HepG2 (cell line): ENCODE data around the gene RASL10A. TPM values are rescaled to one million over a fixed set of nuclear protein-coding genes. Genes with fewer than 3 reads are reported as not detected.
A peak's percentile ranks its signal among the peaks of the same experiment; 100 is the strongest.

Experiments
- BORCS8-MEF2B ChIP-seq: sonication (generic); formaldehyde crosslinking; IDR thresholded peaks from 2 replicates; pipeline ENCODE4 v1.8.0; 2022; ENCODE audit warnings: mild to moderate bottlenecking, missing genetic modification reagents
- BRD4 ChIP-seq: sonication (generic); formaldehyde crosslinking; IDR thresholded peaks from 2 replicates; pipeline ENCODE4 v1.4.0; 2020; ENCODE audit warnings: missing genetic modification reagents
- BRF2 ChIP-seq: sonication (generic); formaldehyde crosslinking; IDR thresholded peaks from 2 replicates; pipeline ENCODE4 v1.8.1; 2022; ENCODE audit warnings: mild to moderate bottlenecking, missing genetic modification reagents
- CHCHD3 ChIP-seq: sonication (generic); formaldehyde crosslinking; IDR thresholded peaks from 2 replicates; pipeline ENCODE4 v1.8.0; 2022; ENCODE audit warnings: mild to moderate bottlenecking, missing genetic modification reagents, moderate library complexity
- RFXANK ChIP-seq: IDR thresholded peaks from 2 replicates; pipeline ENCODE4 v1.6.1; 2016
- SETDB1 ChIP-seq: sonication (generic); formaldehyde crosslinking; IDR thresholded peaks from 2 replicates; pipeline ENCODE4 v1.5.1; 2020; ENCODE audit warnings: missing genetic modification reagents, mild to moderate bottlenecking, borderline replicate concordance
- ZBTB40 ChIP-seq, 2 experiments: fragments of 450-650 bp in 1 of 2; sonication (generic) in 1 of 2; formaldehyde crosslinking in 1 of 2; IDR thresholded peaks; 2 replicates each; pipeline versions ENCODE4 v1.6.1 to v1.8.0; 2016 to 2022; ENCODE audit warnings: antibody characterized with exemption in 1 of 2, mild to moderate bottlenecking in 1 of 2, missing genetic modification reagents in 1 of 2
- ZHX2 ChIP-seq, 2 experiments: sonication (generic) in 1 of 2; formaldehyde crosslinking in 1 of 2; IDR thresholded peaks; 2 replicates each; pipeline versions ENCODE4 v1.6.1 to v1.9.0; 2014 to 2022; ENCODE audit warnings: antibody characterized with exemption in 1 of 2, borderline replicate concordance in 1 of 2, inconsistent platforms in 1 of 2, low read depth in 1 of 2, missing genetic modification reagents in 1 of 2
- ZNF292 ChIP-seq: sonication (generic); formaldehyde crosslinking; IDR thresholded peaks from 2 replicates; pipeline ENCODE4 v1.8.1; 2022; ENCODE audit warnings: mild to moderate bottlenecking, low read depth, missing genetic modification reagents, borderline replicate concordance
- ZNF546 ChIP-seq: sonication (generic); formaldehyde crosslinking; conservative IDR thresholded peaks from 2 replicates; pipeline ENCODE4 v1.8.1; 2023; ENCODE audit warnings: mild to moderate bottlenecking, missing genetic modification reagents
- ZNF607 ChIP-seq: sonication (generic); formaldehyde crosslinking; IDR thresholded peaks from 2 replicates; pipeline ENCODE4 v1.5.1; 2020; ENCODE audit warnings: missing genetic modification reagents, mild to moderate bottlenecking, borderline replicate concordance
- polyA plus RNA-seq, 8 experiments: library from polyadenylated mRNA; depleted of rRNA in 3 of 8; stranded (reverse) in 7 of 8; unstranded in 1 of 8; fragments of >200 nt; fragmentation: Illumina TruSeq in 4 of 8; extraction: Trizol in 4 of 8; gene quantifications; 2 replicates each; pipeline versions ENCODE4 v1.2.1 to v1.2.3, GENCODE V29; 2011 to 2016; ENCODE audit warnings: low read depth in 4 of 8, missing spikeins in 1 of 8, mixed read lengths in 1 of 8; ENCODE audit not compliant: insufficient read depth in 1 of 8
- total RNA-seq, 5 experiments: library from RNA; depleted of rRNA; stranded (reverse); fragments of >200 nt; fragmentation: Illumina TruSeq; extraction: Trizol; gene quantifications; 2 replicates each; pipeline ENCODE4 v1.2.3, GENCODE V29; 2016; ENCODE audit warnings: low read depth in 1 of 5

Gene RASL10A
- total and polyA plus RNA-seq, 2 of the 13 experiments (the other 11 are each of a cell fraction or from before 2014, with no cell fraction given), result 0.05 to 0.22 TPM

GRCh38 chr22:29268511-29269229 is 46.8 kb downstream of the RASL10A start (continued):
- TF ChIP-seq ZBTB40 (IDR thresholded peaks at IDR 0.05) (no peak), ZBTB40 (CRISPR knock-in tag; IDR thresholded peaks at IDR 0.05) (peak; percentile 53; the same call in 1 of the 2 replicates), CHCHD3 (CRISPR knock-in tag) (no peak; the same call in 1 of the 2 replicates), BRF2 (no peak), BORCS8-MEF2B (CRISPR knock-in tag) (0 out of 2 replicates have a peak, but pooled peaks have one; percentile 37), BRD4 (no peak; the same call in 1 of the 2 replicates), ZNF292 (CRISPR knock-in tag) (no peak), ZNF546 (CRISPR knock-in tag) (peak; percentile 76; the same call in 1 of the 2 replicates), RFXANK (CRISPR knock-in tag) (no peak; the same call in 1 of the 2 replicates), ZNF607 (CRISPR knock-in tag) (peak; percentile 77), SETDB1 (no peak), ZHX2 (IDR thresholded peaks at IDR 0.05; ENCODE audit: low read depth) (0 out of 2 replicates have a peak, but pooled peaks have one; percentile 1), ZHX2 (CRISPR knock-in tag; IDR thresholded peaks at IDR 0.05; ENCODE audit: borderline replicate concordance) (no peak)
